Vagina (tissue), 2 donors: ENCODE data around the gene MCF2L.
A peak's percentile ranks its signal among the peaks of the same experiment; 100 is the strongest.

Experiments
- POLR2AphosphoS5 ChIP-seq, 2 donors: sonication (generic); formaldehyde crosslinking; IDR thresholded peaks; one replicate each; pipeline ENCODE4 v1.9.0; 2017; ENCODE audit warnings: antibody characterized with exemption in 2 of 2, mild to moderate bottlenecking in 2 of 2, low read depth in 1 of 2; ENCODE audit not compliant: insufficient read depth in 1 of 2
- TF ChIP-seq, protein P1 (sequence below), 3 experiments: fragments of 450-650 bp in 2 of 3; fragments of 200-600 bp in 1 of 3; sonication (generic) in 1 of 3; IDR thresholded peaks; one replicate each; pipeline ENCODE4 v1.5.1; 2017 to 2019; ENCODE audit warnings: antibody characterized with exemption in 3 of 3, mild to moderate bottlenecking in 2 of 3, moderate library complexity in 2 of 3

GRCh38 chr13:112943309-112944125 is 25.5 kb upstream of the MCF2L start:
- TF ChIP-seq, protein P1, sequence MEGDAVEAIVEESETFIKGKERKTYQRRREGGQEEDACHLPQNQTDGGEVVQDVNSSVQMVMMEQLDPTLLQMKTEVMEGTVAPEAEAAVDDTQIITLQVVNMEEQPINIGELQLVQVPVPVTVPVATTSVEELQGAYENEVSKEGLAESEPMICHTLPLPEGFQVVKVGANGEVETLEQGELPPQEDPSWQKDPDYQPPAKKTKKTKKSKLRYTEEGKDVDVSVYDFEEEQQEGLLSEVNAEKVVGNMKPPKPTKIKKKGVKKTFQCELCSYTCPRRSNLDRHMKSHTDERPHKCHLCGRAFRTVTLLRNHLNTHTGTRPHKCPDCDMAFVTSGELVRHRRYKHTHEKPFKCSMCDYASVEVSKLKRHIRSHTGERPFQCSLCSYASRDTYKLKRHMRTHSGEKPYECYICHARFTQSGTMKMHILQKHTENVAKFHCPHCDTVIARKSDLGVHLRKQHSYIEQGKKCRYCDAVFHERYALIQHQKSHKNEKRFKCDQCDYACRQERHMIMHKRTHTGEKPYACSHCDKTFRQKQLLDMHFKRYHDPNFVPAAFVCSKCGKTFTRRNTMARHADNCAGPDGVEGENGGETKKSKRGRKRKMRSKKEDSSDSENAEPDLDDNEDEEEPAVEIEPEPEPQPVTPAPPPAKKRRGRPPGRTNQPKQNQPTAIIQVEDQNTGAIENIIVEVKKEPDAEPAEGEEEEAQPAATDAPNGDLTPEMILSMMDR (IDR thresholded peaks at IDR 0.05) = no peak
- peak in 1 of 2 donors; percentile 36 for TF ChIP-seq POLR2AphosphoS5 (IDR thresholded peaks at IDR 0.05; ENCODE audit: insufficient read depth in 1 of 2, low read depth in 1 of 2)
